NCI-H128 (cell line): ENCODE data around the gene AMOT.

ENCODE experiments used
- DNase-seq: peaks from one replicate; lab custom pipeline; 2025; ENCODE audit not compliant: unreplicated experiment; lab: John Stamatoyannopoulos, UW

The AMOT gene

DNA sequence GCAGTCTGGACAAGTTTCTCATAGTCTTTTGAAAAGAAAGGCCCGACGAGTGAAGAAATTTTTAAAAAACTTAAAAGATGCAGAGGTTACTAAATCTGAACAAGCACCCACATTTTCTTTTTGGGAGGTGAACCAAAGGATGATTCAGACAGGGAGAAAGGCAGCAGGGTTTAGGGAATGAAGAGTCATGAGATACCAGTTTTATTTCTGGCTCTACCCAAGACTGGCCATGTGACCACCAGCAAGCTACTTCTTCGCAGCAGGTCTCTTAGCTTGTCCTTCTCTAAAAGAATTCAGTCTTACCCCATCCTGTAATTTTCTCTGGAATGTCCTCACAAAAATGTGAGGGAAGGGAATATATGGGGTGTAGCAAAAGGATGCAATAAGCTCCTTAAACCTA, 37.6 kb downstream of the AMOT start:
- DNase-seq: no peak

DNA sequence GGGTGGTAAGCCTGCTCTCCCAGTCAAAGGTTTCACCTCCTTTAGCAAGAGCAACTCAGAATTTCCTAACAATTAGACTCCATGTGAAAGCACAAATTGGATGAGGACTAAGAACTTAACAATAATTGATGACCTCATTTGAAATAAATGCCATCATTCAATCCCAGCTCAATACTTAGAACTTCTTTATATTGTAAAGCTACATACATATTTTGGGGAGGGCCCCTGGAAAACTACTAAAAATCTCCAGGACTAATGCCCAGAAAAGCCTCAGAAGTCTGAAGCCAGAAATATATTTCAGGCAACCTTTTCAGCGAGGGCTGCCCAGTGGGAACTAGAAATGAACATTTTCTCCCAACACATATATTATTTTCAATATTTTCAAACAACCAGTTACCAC, 38.1 kb downstream of the AMOT start:
- DNase-seq: no peak

- no peak for DNase-seq
These were observed 39.5 kb downstream of the AMOT start for GRCh38 chrX:112800971-112801775.

GRCh38 chrX:112799425-112799824, 41.2 kb downstream of the AMOT start:
- DNase-seq: no peak

DNA sequence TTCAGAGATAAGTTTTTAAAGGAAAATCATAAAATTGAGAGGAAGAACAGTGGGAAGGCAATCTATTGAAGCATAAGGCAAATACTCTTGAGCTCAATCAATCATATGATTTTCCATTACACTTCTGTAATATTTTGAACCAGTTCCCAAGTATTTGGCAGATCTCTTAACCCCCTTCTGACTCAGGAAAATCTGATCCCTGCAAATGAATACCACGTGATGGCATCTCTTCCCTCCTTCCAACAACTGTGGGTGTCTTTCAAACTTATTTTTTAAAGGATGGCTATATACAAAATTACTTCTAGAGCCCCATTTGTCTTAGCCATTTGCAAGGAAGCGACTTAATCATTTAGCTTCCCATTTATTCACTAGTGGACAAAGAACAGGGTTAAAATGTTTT, 41.9 kb downstream of the AMOT start:
- no peak for DNase-seq

GRCh38 chrX:112789931-112790330, 50.7 kb downstream of the AMOT start:
- DNase-seq: no peak

DNA sequence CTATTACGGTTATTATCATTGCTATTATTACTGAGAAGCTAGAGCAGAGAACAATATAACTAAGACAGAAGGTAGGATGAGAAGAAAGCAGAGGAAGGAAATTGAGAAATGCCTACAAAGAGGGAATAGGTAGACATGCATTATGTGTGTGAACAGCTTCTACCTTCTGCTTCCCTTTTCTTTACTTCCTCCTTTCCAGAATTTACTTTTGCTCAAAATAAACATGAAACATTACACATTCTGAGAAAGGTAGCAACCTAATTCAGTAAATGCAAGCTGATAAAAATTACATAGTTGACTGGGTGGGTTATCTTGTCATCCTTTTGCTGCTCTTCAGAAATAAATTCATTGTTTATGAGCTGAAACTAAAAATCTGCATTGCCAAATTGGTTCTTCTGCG, 54.6 kb downstream of the AMOT start:
- DNase-seq: no peak

DNA sequence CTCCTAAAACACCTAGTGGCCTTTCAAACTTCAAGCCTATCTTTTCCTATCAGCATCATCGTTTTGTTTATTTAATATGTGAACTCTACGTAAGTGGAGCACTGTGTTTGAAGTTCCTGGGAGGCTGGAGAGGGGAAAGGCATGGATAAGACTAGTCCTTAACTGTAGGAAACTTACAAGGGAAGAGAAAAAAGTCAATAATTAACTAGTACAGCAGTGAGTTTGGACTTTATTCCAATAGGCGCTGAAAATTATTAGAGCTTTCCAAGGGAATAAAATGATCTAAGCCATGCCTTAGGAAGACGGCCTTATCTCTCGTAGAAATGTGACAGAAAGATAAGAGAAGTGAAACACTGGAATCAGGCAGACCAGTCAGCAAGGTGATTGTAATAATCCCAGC, 55.3 kb downstream of the AMOT start:
- no peak for DNase-seq

- no peak for DNase-seq
These were observed 55.9 kb downstream of the AMOT start for GRCh38 chrX:112784692-112785091.

- DNase-seq: no peak
These were observed 61.5 kb downstream of the AMOT start for GRCh38 chrX:112779139-112779538.

DNA sequence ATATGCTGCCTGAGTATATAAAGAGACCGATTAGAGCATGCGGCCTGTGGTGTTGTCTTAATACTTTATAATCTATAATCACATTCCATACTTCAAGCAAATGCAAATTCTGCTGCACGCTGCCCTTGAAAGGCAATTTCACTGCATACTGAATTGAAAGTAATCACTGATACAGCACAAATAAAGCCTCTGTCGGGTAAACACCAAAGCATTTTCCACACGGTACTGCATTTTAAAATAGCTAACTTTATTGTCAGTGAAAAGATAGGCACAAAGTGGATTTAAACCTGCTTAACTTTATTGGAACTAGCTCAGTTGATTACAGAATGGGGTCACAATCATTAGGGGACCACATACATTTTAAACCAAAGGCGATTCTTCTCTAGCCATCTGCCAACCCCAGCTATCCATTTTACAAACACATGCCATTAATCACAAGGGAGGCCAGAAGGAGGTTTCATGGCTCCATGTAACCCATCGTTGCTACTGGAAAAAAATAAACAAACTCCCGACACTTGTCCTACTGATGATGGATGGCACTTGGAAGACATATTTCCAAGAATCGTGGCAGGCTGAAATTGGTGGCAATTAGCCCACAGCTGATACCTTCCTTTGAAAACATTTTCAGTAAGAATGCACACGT, 65.9 kb downstream of the AMOT start:
- DNase-seq: no peak

DNA sequence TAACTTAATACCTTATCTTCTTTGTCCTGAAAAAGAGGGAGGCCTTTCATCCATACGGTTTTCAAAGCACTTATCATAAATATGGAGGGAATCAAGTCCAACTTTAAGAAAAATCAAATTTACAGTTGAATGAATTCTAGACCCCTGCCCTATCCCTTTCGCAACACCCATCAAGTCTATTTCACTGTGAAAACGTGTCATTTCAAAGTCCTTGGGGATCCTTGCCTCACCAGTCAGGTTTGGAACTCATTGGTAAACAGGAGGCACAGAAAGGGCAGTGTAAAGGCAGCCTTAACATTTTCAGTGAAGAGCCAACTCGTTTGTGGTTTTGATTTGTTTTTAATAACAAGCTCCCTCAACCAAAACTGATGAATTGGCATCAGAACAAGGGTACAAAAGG, 66.5 kb downstream of the AMOT start:
- DNase-seq: no peak

DNA sequence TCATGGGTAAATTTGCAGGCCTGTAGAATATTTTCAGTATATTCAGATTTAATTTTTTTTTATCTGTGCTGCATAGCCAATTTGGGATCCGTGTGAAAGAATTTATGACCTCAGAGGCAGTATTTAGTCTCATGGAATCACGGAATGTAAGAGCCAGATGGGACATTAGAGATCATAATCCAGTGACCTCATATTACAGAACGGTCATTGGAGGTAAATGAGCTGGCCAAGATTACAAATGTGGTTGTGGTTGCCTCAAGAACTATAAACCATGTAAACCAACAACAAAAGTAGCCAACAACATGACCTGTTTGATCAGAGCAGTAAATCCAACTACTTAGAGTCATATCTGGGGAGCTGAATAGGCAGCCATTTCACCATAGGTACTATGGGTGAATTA, 71.6 kb downstream of the AMOT start:
- DNase-seq: no peak

GRCh38 chrX:112768563-112768962, 72.1 kb downstream of the AMOT start:
- DNase-seq: no peak

GRCh38 chrX:112766774-112767173, 73.9 kb downstream of the AMOT start:
- DNase-seq: no peak

DNA sequence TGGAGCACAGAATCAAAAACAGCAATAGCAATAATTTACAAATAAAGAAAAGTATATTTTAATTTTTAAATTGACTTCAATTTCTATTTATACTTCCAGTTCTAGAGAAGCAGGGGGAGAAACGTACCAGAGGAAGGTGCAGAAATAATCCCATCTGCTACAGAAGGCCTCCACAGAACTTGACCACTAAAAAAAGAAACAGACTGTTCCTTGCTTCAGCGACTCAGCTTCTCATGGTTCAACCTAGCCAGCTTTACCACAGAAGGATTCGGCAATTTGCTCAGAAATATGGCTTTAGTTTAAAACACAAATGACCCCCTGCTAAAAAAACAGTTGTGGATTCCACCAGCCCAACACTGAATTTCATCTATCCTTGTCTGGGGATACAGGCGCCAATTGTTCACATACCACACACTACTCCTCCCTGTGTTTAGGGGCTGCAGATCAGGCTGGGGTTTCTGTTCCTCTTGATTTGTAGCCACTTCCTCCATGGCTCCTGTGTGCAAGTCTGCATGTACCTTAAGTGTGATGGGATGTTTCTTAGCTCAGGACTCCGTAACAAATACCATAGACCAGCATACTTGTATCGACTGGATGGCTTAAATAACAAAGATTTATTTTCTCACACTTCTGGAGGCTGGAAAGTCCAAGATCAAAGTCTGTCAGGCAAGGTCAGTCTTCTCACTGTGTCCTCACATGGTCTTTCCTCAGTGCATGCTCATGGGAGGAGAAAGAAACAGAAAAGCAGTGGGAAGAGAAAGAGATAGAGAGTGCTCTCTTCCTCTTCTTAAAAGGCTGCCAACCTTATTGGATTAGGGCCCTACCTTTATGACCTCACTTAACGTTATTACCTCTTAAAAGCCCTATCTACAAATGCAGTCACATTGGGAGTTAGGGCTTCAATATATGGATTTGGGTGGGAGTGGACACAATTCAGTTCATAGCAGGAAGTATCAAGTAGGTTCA, 79.1 kb downstream of the AMOT start:
- DNase-seq: no peak

- no peak for DNase-seq
These were observed 79.9 kb downstream of the AMOT start for GRCh38 chrX:112760697-112761096.

GRCh38 chrX:112759966-112760365, 80.7 kb downstream of the AMOT start:
- DNase-seq: no peak

DNA sequence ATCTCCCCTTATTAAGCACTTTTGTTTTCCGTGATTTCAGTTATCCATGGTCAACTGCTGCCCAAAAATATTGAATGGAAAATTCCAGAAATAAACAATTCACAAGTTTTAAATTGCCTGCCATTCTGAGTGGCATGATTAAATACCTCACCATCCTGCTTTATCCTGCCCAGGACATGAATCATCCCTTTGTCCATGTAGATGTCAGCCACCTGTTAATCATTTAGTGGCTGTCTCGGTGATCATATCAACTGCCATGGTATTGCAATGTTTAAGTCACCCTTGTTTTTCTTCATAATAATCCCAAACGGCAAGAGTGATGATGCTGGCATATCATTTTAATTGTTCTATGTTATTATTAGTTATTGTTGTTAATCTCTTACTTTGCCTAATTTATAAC, 81.1 kb downstream of the AMOT start:
- no peak for DNase-seq

DNA sequence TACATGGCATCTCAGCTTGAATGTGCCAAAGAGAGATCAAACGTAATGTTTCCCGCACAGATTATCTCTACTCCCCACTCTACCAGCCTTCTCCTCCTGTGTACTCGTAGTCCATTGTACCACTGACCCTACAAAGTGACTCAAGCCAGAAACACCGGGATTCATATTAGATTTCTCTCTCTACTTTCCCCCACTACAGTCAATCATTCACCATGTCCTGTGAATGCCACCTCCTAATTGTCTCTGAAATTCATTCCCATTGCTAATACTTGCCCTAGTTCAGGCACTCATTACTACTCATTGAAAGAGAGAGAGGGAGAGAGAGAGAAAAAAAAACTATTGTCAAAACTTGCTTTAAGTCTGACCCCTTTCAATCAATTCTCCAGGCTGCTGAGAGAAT, 82.7 kb downstream of the AMOT start:
- no peak for DNase-seq

GRCh38 chrX:112753116-112753515, 87.5 kb downstream of the AMOT start:
- DNase-seq: no peak

DNA sequence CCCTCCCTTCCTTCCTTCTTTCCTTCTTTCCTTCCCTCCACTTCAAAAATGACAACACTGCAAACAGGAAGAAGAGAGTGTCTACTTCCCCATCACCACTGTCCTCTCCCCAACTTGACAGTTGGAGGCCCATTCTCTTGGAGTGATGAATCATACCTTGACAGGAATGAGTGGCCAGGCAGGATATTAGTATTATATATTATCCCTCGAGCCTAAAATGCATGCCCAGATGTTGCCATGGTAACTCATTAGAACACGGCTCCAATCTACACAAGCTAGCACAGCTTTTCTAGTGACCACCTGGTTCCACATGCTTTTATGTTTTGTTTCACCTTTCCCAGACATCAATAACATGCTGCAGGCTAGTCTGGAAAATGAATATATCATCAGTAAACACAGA, 89.6 kb downstream of the AMOT start:
- DNase-seq: no peak
